Neuronal stem cell (in vitro differentiated cells): ENCODE data around the gene GNAT2.
A peak's percentile ranks its signal among the peaks of the same experiment; 100 is the strongest.

ENCODE experiments used
- DNase-seq: peaks from one replicate; pipeline ENCODE4 v3.0.0-alpha.2; 2013; ENCODE audit warnings: low spot score
- H2AFZ ChIP-seq: one replicate; pipeline ENCODE4 v1.6.1; 2013; ENCODE audit warnings: mild to moderate bottlenecking, low read length, inconsistent platforms
- H2AK5ac ChIP-seq: 2 replicates; pipeline ENCODE4 v1.6.1; 2013; ENCODE audit warnings: low read depth, mild to moderate bottlenecking, inconsistent platforms, low read length, moderate library complexity, mixed read lengths
- H2BK120ac ChIP-seq: 2 replicates; pipeline ENCODE4 v1.6.1; 2013; ENCODE audit warnings: low read depth, mild to moderate bottlenecking, inconsistent platforms, low read length, moderate library complexity, mixed read lengths
- H2BK12ac ChIP-seq: one replicate; pipeline ENCODE4 v1.6.1; 2013; ENCODE audit warnings: low read length, inconsistent platforms
- H2BK15ac ChIP-seq: 2 replicates; pipeline ENCODE4 v1.6.1; 2013; ENCODE audit warnings: mild to moderate bottlenecking, low read length, inconsistent platforms, mixed read lengths
- H2BK5ac ChIP-seq: one replicate; pipeline ENCODE4 v1.6.1; 2013; ENCODE audit warnings: inconsistent platforms, mild to moderate bottlenecking, low read length, moderate library complexity
- H3K14ac ChIP-seq: one replicate; pipeline ENCODE4 v1.6.1; 2013; ENCODE audit warnings: low read length, inconsistent platforms
- H3K18ac ChIP-seq: 2 replicates; pipeline ENCODE4 v1.6.1; 2013; ENCODE audit warnings: low read length, inconsistent platforms
- H3K23ac ChIP-seq: 2 replicates; pipeline ENCODE4 v1.6.1; 2013; ENCODE audit warnings: low read depth, mild to moderate bottlenecking, mixed read lengths, low read length, inconsistent platforms; ENCODE audit not compliant: poor library complexity
- H3K27ac ChIP-seq: replicated peaks from 3 replicates; pipeline ENCODE4 v1.5.1; 2013; ENCODE audit warnings: low read length, inconsistent platforms
- H3K27me3 ChIP-seq, 3 experiments: 2 replicates each; pipeline ENCODE4 v1.6.1; 2013; ENCODE audit warnings: low read length in 3 of 3, mild to moderate bottlenecking in 2 of 3, inconsistent platforms in 1 of 3, low read depth in 1 of 3, mixed read lengths in 1 of 3, moderate library complexity in 1 of 3; ENCODE audit not compliant: control insufficient read depth in 3 of 3, insufficient read depth in 3 of 3
- H3K36me3 ChIP-seq, 2 donors: replicated peaks in 1 of 2; 2 replicates each; pipeline ENCODE4 v1.6.1; 2013; ENCODE audit warnings: low read length in 2 of 2; ENCODE audit not compliant: control insufficient read depth in 2 of 2, insufficient read depth in 2 of 2
- H3K4ac ChIP-seq: 2 replicates; pipeline ENCODE4 v1.6.1; 2013; ENCODE audit warnings: inconsistent platforms, mild to moderate bottlenecking, low read length, moderate library complexity
- H3K4me1 ChIP-seq, 2 donors: 1 replicate in 1 of 2; 2 replicates in 1 of 2; pipeline ENCODE4 v1.6.1; 2013; ENCODE audit warnings: low read length in 2 of 2, low read depth in 1 of 2; ENCODE audit not compliant: control insufficient read depth in 2 of 2, insufficient read depth in 1 of 2
- H3K4me2 ChIP-seq: one replicate; pipeline ENCODE4 v1.6.1; 2013; ENCODE audit warnings: mild to moderate bottlenecking, low read length, inconsistent platforms; ENCODE audit not compliant: insufficient read depth, poor library complexity, severe bottlenecking
- H3K4me3 ChIP-seq, 2 donors: 2 replicates each; pipeline ENCODE4 v1.5.1; 2013; ENCODE audit warnings: low read length in 2 of 2, mild to moderate bottlenecking in 2 of 2, inconsistent platforms in 1 of 2, moderate library complexity in 1 of 2
- H3K79me1 ChIP-seq: one replicate; pipeline ENCODE4 v1.6.1; 2013; ENCODE audit warnings: low read depth, mild to moderate bottlenecking, inconsistent platforms, low read length, moderate library complexity
- H3K9ac ChIP-seq: one replicate; pipeline ENCODE4 v1.6.1; 2013; ENCODE audit warnings: mild to moderate bottlenecking, low read depth, low read length, inconsistent platforms; ENCODE audit not compliant: poor library complexity
- H3K9me3 ChIP-seq, 2 donors: replicated peaks in 1 of 2; 2 replicates each; pipeline versions ENCODE3 to v1.6.1; 2013; ENCODE audit warnings: low read length in 2 of 2, mild to moderate bottlenecking in 2 of 2, inconsistent platforms in 1 of 2, low read depth in 1 of 2, mixed read lengths in 1 of 2, moderate library complexity in 1 of 2; ENCODE audit not compliant: control insufficient read depth in 2 of 2, insufficient read depth in 1 of 2
- H4K8ac ChIP-seq: one replicate; pipeline ENCODE4 v1.6.1; 2013; ENCODE audit warnings: low read depth, mild to moderate bottlenecking, inconsistent platforms, low read length, moderate library complexity
- H4K91ac ChIP-seq: one replicate; pipeline ENCODE4 v1.6.1; 2013; ENCODE audit warnings: low read length, low read depth, mild to moderate bottlenecking, inconsistent platforms; ENCODE audit not compliant: poor library complexity
- WGBS, 2 donors: extraction: QIAGEN DNeasy Blood & Tissue Kit; methylation state at CpG; one replicate each; pipeline ENCODE4 v1.1.7; 2013; ENCODE audit warnings: missing lambda C conversion rate in 2 of 2, mixed read lengths in 1 of 2; ENCODE audit not compliant: insufficient read length in 2 of 2, insufficient replicate concordance in 1 of 2; ENCODE audit errors: extremely low coverage in 2 of 2; 5-methylcytosine and 5-hydroxymethylcytosine counted together

Gene GNAT2

GRCh38 chr1:109650609-109651008, 31.2 kb upstream of the GNAT2 start:
- Histone ChIP-seq H3K4ac (no peak overlapping the region), H2AFZ (no peak overlapping the region), H3K79me1 (no peaks in the 10 kb centered on the region), H3K9ac (no peak overlapping the region), H3K4me2 (no peak overlapping the region), H3K9me3 (peaks cover 0 to 7% of the 10 kb centered on the region in 2 donors), H3K23ac (no peak overlapping the region), H3K36me3 (no peaks in the 10 kb centered on the region), H2BK5ac (no peak overlapping the region), H2AK5ac (no peak overlapping the region), H3K4me1 (peaks cover 2 to 4% of the 10 kb centered on the region in 2 donors), H3K14ac (no peak overlapping the region), H3K4me3 (no peak overlapping the region), H4K91ac (no peak overlapping the region), H2BK120ac (no peak overlapping the region), H2BK12ac (no peak overlapping the region), H4K8ac (no peak overlapping the region), H3K18ac (no peak overlapping the region), H3K27me3 (peaks cover 0 to 17% (median 11%) of the 10 kb centered on the region in 3 experiments), H3K27ac (no peak overlapping the region), H2BK15ac (no peak overlapping the region)
- DNase-seq, result no peak
- no CpG with 5 or more reads among the region's 3 CpGs for WGBS, 2 donors

- H3K4me1 ChIP-seq, result peaks cover 0 to 2% of the 10 kb centered on the region in 2 donors
- H2AFZ ChIP-seq, result peak overlapping the region; percentile 71
- no peak overlapping the region for H2BK5ac ChIP-seq
- H4K8ac ChIP-seq, result no peak overlapping the region
- peaks cover 0 to 10% of the 10 kb centered on the region in 2 donors for H3K9me3 ChIP-seq
- no peak overlapping the region for H2BK15ac ChIP-seq
- no peaks in the 10 kb centered on the region for H3K36me3 ChIP-seq
- H3K18ac ChIP-seq, result no peak overlapping the region
- H3K27ac ChIP-seq, result no peak overlapping the region
- no peak overlapping the region for H3K4ac ChIP-seq
- H3K23ac ChIP-seq, result no peak overlapping the region
- H2AK5ac ChIP-seq, result no peak overlapping the region
- no peak overlapping the region for H3K4me2 ChIP-seq
- H3K4me3 ChIP-seq, result no peak overlapping the region
- no peak overlapping the region for H2BK120ac ChIP-seq
- H4K91ac ChIP-seq, result no peak overlapping the region
- H3K79me1 ChIP-seq, result no peaks in the 10 kb centered on the region
- H3K9ac ChIP-seq, result no peak overlapping the region
- no peak overlapping the region for H3K14ac ChIP-seq
- WGBS, 2 donors, result no CpG with 5 or more reads among the region's 4 CpGs
- peaks cover 0 to 17% (median 4%) of the 10 kb centered on the region in 3 experiments for H3K27me3 ChIP-seq
- no peak for DNase-seq
- no peak overlapping the region for H2BK12ac ChIP-seq
Observed at GRCh38 chr1:109649491-109649914, 30.1 kb upstream of the GNAT2 start.

- Histone ChIP-seq H3K79me1 (no peaks in the 10 kb centered on the region), H2BK12ac (no peak overlapping the region), H3K14ac (no peak overlapping the region), H2BK5ac (no peak overlapping the region), H3K4me3 (no peak overlapping the region), H3K36me3 (no peaks in the 10 kb centered on the region), H3K27ac (no peak overlapping the region), H3K27me3 (peaks cover 0 to 9% (median 3%) of the 10 kb centered on the region in 3 experiments), H4K8ac (no peak overlapping the region), H3K18ac (no peak overlapping the region), H3K9ac (no peak overlapping the region), H3K4me2 (no peak overlapping the region), H2AFZ (no peak overlapping the region), H2BK120ac (no peak overlapping the region), H4K91ac (no peak overlapping the region), H3K9me3 (peaks cover 0 to 10% of the 10 kb centered on the region in 2 donors), H3K4ac (no peak overlapping the region), H3K23ac (no peak overlapping the region), H2BK15ac (no peak overlapping the region), H2AK5ac (no peak overlapping the region), H3K4me1 (peaks cover 3 to 6% of the 10 kb centered on the region in 2 donors)
- whole genome bisulfite sequencing, 2 donors, result no CpG with 5 or more reads among the region's 10 CpGs
- no peak for DNase-seq
Observed at GRCh38 chr1:109644670-109645069, 25.3 kb upstream of the GNAT2 start.

DNA sequence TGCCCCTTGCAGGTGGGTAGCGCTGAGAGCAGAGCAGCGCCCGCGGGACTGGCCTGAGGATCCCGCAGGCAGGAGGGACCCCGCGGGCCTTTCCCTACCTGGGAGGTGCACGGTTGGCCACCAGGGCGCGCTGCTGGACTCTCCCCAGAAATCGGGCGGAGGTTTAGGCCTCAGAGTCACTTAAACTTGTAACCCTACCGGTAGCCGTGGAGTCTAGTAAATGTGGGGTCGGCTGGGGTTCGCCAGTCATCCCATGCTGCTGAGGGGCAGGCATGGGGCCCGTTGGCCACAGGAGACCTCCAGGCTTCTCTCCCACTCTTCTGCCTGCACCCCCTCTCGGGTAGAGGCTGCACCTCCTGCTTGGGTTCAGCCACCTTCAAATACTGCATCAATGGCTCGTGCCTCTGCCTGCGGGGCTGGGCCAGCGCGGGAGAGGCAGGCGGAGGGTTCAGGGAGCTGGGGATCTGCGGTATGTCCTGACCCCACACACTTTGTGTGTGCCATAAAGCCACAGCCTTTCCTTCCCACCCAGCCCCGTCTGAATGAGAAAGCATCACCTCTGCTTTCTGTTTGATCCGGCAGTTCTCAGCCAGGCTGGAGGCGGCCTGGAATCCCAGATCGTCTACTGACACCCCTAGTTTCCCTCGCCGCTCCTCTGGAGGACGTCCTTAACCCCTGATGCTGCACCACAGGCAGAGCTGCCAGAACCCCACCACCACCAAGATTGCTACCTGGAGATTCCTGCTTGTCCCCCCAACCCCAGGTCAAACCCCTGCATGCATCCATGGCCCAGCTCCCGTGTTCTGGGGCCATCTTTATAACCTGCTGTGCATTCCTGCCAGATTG, 24.2 kb upstream of the GNAT2 start:
- Histone ChIP-seq H2BK5ac (peak overlapping the region; percentile 44), H4K8ac (no peak overlapping the region)

More for the DNA sequence above, 24.2 kb upstream of the GNAT2 start:
- H3K27me3 ChIP-seq, result peaks cover 0 to 9% (median 3%) of the 10 kb centered on the region in 3 experiments
- H3K23ac ChIP-seq, result peak overlapping the region; percentile 86
- H2BK120ac ChIP-seq, result no peak overlapping the region
- peak overlapping the region; percentile 84 for H3K18ac ChIP-seq
- H2BK12ac ChIP-seq, result peak overlapping the region; percentile 82
- H3K4me1 ChIP-seq, result peaks cover 3 to 5% of the 10 kb centered on the region in 2 donors
- H3K27ac ChIP-seq, result no peak overlapping the region
- no peaks in the 10 kb centered on the region for H3K79me1 ChIP-seq
- peak overlapping the region; percentile 60 for H3K9ac ChIP-seq
- peaks cover 0 to 10% of the 10 kb centered on the region in 2 donors for H3K9me3 ChIP-seq
- no peak overlapping the region for H4K91ac ChIP-seq
- H3K4me3 ChIP-seq, result no peak overlapping the region
- H3K4me2 ChIP-seq, result no peak overlapping the region
- no CpG with 5 or more reads among the region's 32 CpGs for WGBS, 2 donors
- no peak overlapping the region for H3K4ac ChIP-seq
- H3K14ac ChIP-seq, result peak overlapping the region; percentile 5
- no peaks in the 10 kb centered on the region for H3K36me3 ChIP-seq
- H2AK5ac ChIP-seq, result peak overlapping the region; percentile 15
- peak overlapping the region; percentile 90 for H2AFZ ChIP-seq
- peak; percentile 75 for DNase-seq
- H2BK15ac ChIP-seq, result peak overlapping the region; percentile 91
